HG03354 (cell line): ENCODE results near the gene ZNF124.
"Not testable (repeated sequence)": the region's sequence is repeated elsewhere in the genome, so short reads cannot be mapped to it uniquely, and the experiment has no call there.

Experiments used
- ATAC-seq: cut with Tn5 transposase; IDR thresholded peaks from one replicate; pipeline ENCODE4 v1.9.1; 2021; ENCODE audit warnings: mild to moderate bottlenecking; ENCODE audit not compliant: unreplicated experiment, poor library complexity, severe bottlenecking

ZNF124 gene

GRCh38 chr1:247175458-247175857 is 3.6 kb upstream of the ZNF124 start:
- no peak for ATAC-seq

DNA sequence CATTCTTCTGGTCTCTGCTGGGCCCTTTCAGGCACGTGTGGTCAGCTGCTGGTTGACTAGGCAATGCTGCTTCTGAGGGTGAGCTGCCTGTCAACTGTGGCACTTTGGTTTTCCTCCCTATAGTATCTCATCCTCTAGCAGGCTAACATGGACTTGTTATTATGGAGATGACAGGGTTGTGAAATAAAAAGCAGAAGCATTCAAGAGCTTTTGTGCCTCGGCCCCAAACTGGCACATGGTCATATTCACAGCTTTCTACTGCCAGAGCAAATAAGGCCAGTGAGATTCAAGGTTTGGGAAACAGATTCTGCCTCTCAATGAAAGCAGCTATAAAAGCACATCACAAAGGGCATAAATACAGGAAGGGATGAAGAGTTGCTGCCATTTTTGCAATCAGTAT is 1.6 kb upstream of the ZNF124 start:
- no peak for ATAC-seq

DNA sequence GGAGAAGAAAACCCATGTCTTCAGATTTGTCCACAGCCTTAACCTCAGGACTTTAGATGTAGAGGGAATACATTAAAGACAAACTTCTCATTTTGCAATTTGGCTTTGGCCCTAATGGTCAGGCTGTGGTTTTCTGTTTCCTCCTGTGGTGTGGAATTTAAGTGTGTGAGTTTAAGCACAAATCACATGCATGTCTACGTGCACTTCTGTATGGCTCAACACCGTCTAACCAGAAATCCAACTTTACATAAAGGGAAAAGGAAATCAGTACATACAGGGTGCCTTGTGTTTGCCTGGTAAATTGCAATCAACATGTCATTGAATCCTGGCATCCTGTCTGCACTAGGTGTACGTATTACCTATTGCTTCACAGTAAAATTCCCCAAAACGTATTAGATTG is 1.2 kb upstream of the ZNF124 start:
- ATAC-seq, result no peak

DNA sequence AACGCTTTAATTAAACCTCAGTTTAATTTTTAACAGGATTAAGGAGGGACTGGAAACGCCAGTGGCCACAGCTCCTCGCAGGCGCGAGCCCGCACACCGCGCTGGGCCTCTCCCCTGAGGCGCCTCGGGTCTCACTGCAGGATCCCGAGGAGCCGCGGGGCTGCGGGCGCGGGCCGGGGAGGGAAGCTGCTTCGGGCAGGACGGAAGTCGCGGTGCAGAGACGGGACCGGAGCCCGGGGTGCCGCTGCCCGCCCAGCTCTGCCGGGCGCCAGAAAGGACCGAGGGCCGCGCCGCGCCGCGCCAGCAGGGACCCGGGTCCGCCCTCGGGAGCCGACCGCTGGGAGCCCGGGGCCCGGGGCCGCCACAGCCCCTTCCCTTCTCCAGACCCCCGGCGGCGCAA is 377 bp downstream of the ZNF124 start:
- ATAC-seq, result peak; percentile 63

GRCh38 chr1:247165674-247166073 is 6.1 kb downstream of the ZNF124 start:
- no peak for ATAC-seq

GRCh38 chr1:247164694-247165093 is 7.1 kb downstream of the ZNF124 start:
- ATAC-seq, result no peak

GRCh38 chr1:247156787-247157232 is 15.0 kb downstream of the ZNF124 start:
- no peak for ATAC-seq

DNA sequence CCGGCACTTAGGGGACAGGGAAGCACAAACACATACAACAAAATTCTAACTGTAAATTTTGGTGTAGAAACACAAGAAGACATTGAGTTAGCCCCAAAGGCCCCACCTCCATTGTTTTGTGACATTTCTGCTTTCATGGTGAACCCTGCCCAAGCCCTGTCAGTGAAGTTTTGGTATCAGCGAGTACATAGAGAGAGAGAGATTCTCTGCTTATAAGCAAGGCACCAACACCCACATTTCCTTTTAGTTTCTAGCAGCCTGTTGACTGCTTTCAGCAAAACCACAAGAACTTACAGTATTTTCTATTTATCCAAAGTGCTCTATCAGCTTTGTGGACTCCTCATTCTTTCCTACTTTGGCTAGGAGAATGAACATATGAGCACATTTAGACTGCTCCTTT is 24.0 kb downstream of the ZNF124 start:
- no peak for ATAC-seq

DNA sequence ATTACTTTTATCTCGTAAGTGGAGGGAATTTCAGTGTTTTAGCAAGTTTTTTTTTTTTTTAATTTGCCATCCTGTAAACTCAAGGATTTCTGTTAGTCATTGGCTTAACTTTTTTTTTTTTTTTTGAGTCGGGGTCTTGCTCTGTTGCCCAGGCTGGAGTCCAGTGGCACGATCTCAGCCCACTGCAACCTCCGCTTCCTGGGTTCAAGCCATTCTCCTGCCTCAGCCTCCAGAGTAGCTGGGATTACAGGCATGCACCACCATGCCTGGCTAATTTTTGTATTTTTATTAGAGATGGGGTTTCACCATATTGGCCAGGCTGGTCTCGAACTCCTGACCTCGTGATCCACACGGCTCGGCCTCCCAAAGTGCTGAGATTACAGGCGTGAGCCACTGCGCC is 24.7 kb downstream of the ZNF124 start:
- ATAC-seq, result not testable (repeated sequence)

- ATAC-seq, result no peak
Observed at GRCh38 chr1:247146671-247147070, 25.1 kb downstream of the ZNF124 start.

- ATAC-seq, result no peak
Observed at GRCh38 chr1:247145279-247145678, 26.5 kb downstream of the ZNF124 start.

GRCh38 chr1:247139557-247139956 is 32.3 kb downstream of the ZNF124 start:
- ATAC-seq, result not testable (repeated sequence)

DNA sequence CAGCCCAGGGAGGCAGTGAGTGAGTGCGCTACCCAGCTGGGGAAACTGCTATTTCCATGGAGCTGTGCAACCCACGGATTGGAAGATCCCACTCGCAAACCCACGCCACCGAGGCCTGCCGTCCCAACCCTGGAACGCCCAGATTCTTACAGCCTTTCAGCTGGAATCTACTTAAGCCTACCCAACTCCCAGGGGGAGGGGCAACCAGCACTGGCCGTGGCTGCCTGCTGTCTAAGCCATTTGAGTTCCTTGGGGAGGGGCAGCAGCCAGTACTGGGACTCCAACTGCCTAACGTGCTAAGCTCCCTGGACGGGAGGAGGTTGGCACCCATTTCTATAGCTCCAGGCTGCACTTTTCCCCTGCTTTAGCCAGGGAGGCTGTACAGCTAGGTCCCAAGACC is 40.6 kb downstream of the ZNF124 start:
- no peak for ATAC-seq

DNA sequence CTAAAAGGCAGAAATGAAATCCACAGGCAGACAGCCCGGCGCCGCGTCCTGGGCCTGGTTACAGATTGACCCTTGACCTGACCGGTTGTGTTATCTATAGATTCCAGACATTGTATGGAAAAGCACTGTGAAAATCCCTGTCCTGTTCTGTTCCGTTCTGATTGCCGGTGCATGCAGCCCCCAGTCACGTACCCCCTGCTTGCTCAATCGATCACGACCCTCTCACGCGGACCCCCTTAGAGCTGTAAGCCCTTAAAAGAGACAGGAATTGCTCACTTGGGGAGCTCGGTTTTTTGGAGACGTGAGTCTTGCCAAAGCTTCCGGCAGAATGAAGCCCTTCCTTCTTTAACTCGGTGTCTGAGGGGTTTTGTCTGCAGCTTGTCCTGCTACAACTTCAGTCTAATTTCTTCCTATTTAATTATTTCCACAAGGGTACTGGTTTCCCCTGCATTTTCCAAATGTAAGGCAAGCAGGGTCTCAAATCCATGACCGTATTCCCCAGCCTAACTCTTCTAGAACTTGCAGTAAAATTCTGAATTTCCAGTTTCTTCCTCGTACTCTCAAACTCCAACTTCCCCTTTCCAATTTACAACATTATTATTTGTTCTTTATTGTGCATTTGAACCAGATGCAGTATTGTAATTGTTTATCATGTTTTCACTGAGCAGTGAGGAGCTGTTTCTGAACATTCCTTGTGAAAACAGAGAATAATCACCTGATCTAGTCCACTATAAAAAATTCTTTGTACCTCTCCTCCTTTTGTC is 44.1 kb downstream of the ZNF124 start:
- not testable (repeated sequence) for ATAC-seq

DNA sequence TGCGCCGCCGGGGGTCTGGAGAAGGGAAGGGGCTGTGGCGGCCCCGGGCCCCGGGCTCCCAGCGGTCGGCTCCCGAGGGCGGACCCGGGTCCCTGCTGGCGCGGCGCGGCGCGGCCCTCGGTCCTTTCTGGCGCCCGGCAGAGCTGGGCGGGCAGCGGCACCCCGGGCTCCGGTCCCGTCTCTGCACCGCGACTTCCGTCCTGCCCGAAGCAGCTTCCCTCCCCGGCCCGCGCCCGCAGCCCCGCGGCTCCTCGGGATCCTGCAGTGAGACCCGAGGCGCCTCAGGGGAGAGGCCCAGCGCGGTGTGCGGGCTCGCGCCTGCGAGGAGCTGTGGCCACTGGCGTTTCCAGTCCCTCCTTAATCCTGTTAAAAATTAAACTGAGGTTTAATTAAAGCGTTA is 45.2 kb downstream of the ZNF124 start:
- peak; percentile 62 for ATAC-seq

GRCh38 chr1:247126166-247126565 is 45.7 kb downstream of the ZNF124 start:
- peak; percentile 99 for ATAC-seq

DNA sequence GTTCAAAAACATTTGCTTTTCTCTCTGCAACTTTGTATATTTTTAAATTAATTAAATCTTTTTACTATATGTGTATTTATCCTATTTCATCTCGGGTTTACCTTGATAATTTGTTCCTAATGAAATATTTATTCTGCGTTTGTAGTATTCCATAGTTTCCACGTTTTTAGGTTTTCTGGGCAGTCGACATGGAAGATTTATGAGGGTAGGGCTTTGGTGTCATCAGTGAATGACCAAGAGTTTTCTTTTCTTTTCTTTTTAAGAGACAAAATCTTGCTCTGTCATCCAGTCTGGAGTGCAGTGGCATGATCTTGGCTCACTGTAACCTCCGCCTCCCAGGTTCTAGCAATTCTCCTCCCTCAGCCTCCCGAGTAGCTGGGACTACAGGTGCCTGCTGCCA is 50.4 kb downstream of the ZNF124 start:
- no peak for ATAC-seq

DNA sequence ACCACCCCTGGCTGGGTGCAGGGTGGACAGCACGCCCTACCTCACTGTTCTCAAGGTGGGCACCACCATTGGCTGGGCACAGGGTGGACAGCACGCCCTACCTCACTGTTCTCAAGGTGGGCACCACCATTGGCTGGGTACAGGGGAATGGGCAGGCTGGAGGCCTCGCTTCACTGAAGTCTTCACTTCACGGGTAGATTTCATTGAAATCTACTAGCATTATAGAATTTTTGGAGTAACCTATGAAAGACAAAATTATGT is 51.5 kb downstream of the ZNF124 start:
- not testable (repeated sequence) for ATAC-seq

DNA sequence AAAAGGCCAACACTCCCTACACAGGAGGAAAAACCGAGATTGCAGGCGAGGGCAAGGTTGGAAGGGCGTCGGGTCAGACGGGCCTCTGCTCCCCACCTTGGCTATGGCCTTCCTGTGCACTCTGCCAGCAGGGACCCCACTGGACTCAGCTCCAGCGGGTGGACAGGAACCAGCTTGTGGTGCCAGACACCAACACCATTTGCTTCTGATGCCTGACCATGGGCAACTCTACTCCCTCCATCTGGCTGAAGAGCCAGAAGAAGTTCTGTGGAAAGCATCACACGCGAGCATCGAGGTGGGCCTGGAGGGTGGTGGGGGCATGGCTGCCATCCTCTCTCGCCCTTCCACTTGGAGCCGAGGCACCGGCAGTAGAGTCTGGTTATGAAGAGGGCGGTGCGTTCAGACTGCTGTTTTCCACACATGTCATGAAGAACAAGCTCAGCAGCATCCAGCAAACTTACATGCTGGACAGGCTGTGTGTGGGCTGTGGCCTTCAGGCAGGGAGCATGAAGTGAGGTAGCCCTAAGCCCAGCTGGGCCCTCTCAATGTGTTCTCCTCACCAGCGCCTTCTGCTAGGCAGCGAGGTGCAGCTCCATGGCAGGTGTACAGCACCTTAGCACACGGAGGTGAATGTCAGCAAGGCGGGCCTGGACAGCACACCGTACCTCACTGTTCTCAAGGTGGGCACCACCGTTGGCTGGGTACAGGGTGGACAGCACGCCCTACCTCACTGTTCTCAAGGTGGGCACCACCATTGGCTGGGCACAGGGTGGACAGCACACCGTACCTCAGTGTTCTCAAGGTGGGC is 52.0 kb downstream of the ZNF124 start:
- ATAC-seq, result peak; percentile 28

DNA sequence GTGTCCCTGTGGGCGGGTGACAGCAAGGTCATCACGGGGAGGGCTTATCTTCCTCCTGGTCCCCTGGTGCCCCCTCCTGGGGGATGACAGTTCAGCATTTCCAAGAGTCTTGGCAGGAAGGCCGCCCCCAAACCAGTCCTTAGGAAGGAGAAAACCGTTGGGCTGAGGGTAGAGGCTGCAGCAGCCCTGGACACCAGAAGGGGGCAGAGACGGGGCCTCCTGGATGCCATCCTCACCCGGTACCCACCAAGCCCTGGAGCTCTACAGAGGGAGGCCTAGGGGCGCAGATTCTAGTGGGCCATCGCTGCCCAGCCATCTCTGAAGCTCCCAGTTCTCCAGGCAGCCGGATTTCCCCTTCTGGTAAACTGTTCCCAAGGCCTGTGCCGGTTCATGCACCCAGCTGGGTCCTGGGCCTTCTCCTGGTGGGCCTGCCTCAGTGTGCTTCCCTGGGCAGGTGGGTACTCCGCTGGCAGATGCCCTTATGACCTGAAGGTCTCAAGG is 52.8 kb downstream of the ZNF124 start:
- ATAC-seq, result peak; percentile 55

GRCh38 chr1:247115545-247115944 is 56.3 kb downstream of the ZNF124 start:
- no peak for ATAC-seq
